HCT116 (cell line): Measurements from ENCODE around the gene PMCH. TPM values are rescaled to one million over a fixed set of nuclear protein-coding genes. Genes with fewer than 3 reads are reported as not detected.

Experiments used
- ATAC-seq: fragments of 200-7000 bp; cut with Tn5 transposase; 2 replicates; pipeline ENCODE4 v1.9.1; 2020; ENCODE audit warnings: mild to moderate bottlenecking, moderate library complexity
- BruUV-seq: library from RNA; stranded (reverse); fragments of 400-500 nt; replicated peaks from 2 replicates; lab custom pipeline; 2021; lab: Mats Ljungman, UMichigan
- CTCF ChIA-PET: fragments of 300-600 bp; sonication (Branson Sonifier 250); formaldehyde crosslinking; loops from one replicate; lab custom pipeline; 2021; ENCODE audit warnings: antibody characterized with exemption; lab: Charles Lee
- POLR2A ChIA-PET: fragments of 300-600, 350-600 bp; sonication (Branson Sonifier 250); formaldehyde crosslinking; loops from one replicate; lab custom pipeline; 2021; ENCODE audit warnings: antibody characterized with exemption; lab: Charles Lee
- RAD21 ChIA-PET, 2 experiments: fragments of 300-600 bp; sonication (Branson Sonifier 250); formaldehyde crosslinking; loops; one replicate each; lab custom pipeline; 2023; ENCODE audit warnings: low total read pairs in 2 of 2; ENCODE audit not compliant: uncharacterized antibody in 2 of 2, unreplicated experiment in 2 of 2, low non-redundant PET in 1 of 2; lab: Charles Lee
- DNase-seq: peaks from one replicate; pipeline ENCODE4 v3.0.0-alpha.2; 2010; ENCODE audit warnings: low read depth, low spot score
- H2AFZ ChIP-seq: fragments of 200-600 bp; shearing (Covaris generic), sonication (generic); 2 replicates; pipeline ENCODE4 v1.6.1; 2017; ENCODE audit warnings: low read depth, mixed run types, mixed read lengths, antibody characterized with exemption, low read length; ENCODE audit not compliant: poor library complexity, severe bottlenecking
- H3K27ac ChIP-seq: 2 replicates; pipeline ENCODE4 v1.5.1; 2012; ENCODE audit warnings: low read depth, low read length
- H3K27me3 ChIP-seq: fragments of 200-600 bp; sonication (generic); 2 replicates; pipeline ENCODE4 v1.6.1; 2016; ENCODE audit warnings: mixed run types, low read length, mixed read lengths; ENCODE audit not compliant: insufficient read depth
- H3K36me3 ChIP-seq, 2 experiments: fragments of 200-500 bp in 1 of 2; fragments of 200-600 bp in 1 of 2; sonication (Bioruptor generic) in 1 of 2; sonication (generic) in 1 of 2; 2 replicates each; pipeline versions ENCODE4 v1.5.1 to v1.6.1; 2014 to 2016; ENCODE audit warnings: low read length in 2 of 2, inconsistent platforms in 1 of 2, mixed read lengths in 1 of 2, mixed run types in 1 of 2; ENCODE audit not compliant: insufficient read depth in 2 of 2, control insufficient read depth in 1 of 2
- H3K4me1 ChIP-seq, 2 experiments: fragments of 200-600 bp in 1 of 2; sonication (generic) in 1 of 2; 2 replicates each; pipeline versions ENCODE4 v1.5.1 to v1.6.1; 2012 to 2017; ENCODE audit warnings: low read length in 2 of 2, inconsistent platforms in 1 of 2, mild to moderate bottlenecking in 1 of 2, mixed read lengths in 1 of 2, mixed run types in 1 of 2, moderate library complexity in 1 of 2; ENCODE audit not compliant: insufficient read depth in 2 of 2, control insufficient read depth in 1 of 2
- H3K4me2 ChIP-seq: fragments of 200-600 bp; sonication (generic); 2 replicates; pipeline ENCODE4 v1.6.1; 2017; ENCODE audit warnings: mixed run types, low read length, mixed read lengths
- H3K4me3 ChIP-seq, 2 experiments: fragments of 200-600 bp in 1 of 2; sonication (generic) in 1 of 2; replicated peaks in 1 of 2; 2 replicates each; pipeline ENCODE4 v1.5.1; 2011 to 2016; ENCODE audit warnings: low read length in 2 of 2, control low read depth in 1 of 2, low read depth in 1 of 2, mild to moderate bottlenecking in 1 of 2, mixed read lengths in 1 of 2, mixed run types in 1 of 2
- H3K79me2 ChIP-seq: fragments of 200-600 bp; sonication (generic); 2 replicates; pipeline ENCODE4 v1.6.1; 2017; ENCODE audit warnings: mild to moderate bottlenecking, mixed run types, low read length, moderate library complexity, mixed read lengths; ENCODE audit not compliant: insufficient read depth
- H3K9ac ChIP-seq: fragments of 200-600 bp; sonication (generic); 2 replicates; pipeline ENCODE4 v1.6.1; 2016; ENCODE audit warnings: low read length, mixed read lengths
- H3K9me2 ChIP-seq: fragments of 200-600 bp; sonication (generic), shearing (Covaris generic); 2 replicates; pipeline ENCODE4 v1.6.1; 2017; ENCODE audit warnings: mixed run types, mild to moderate bottlenecking, moderate library complexity; ENCODE audit not compliant: insufficient read depth
- H3K9me3 ChIP-seq, 2 experiments: fragments of 200-500 bp in 1 of 2; fragments of 200-600 bp in 1 of 2; sonication (Bioruptor generic) in 1 of 2; sonication (generic) in 1 of 2; 2 replicates each; pipeline ENCODE4 v1.6.1; 2014 to 2017; ENCODE audit warnings: low read length in 2 of 2, mixed read lengths in 2 of 2, inconsistent platforms in 1 of 2, low read depth in 1 of 2, mild to moderate bottlenecking in 1 of 2, mixed run types in 1 of 2, moderate library complexity in 1 of 2; ENCODE audit not compliant: control insufficient read depth in 1 of 2, insufficient read depth in 1 of 2
- H4K20me1 ChIP-seq: fragments of 200-600 bp; sonication (generic), shearing (Covaris generic); 2 replicates; pipeline ENCODE4 v1.6.1; 2017; ENCODE audit warnings: mixed run types, mild to moderate bottlenecking, moderate library complexity; ENCODE audit not compliant: insufficient read depth
- CBX3 ChIP-seq: IDR thresholded peaks from 2 replicates; pipeline ENCODE4 v1.6.1; 2012; ENCODE audit warnings: low read depth
- ELF1 ChIP-seq: IDR thresholded peaks from 2 replicates; pipeline ENCODE4 v1.6.1; 2012; ENCODE audit warnings: low read depth, borderline replicate concordance
- EZH2phosphoT487 ChIP-seq: fragments of 200-600 bp; IDR thresholded peaks from 2 replicates; pipeline ENCODE4 v1.6.1; 2018; ENCODE audit warnings: antibody characterized with exemption, borderline replicate concordance
- FOSL1 ChIP-seq: IDR thresholded peaks from 2 replicates; pipeline ENCODE4 v1.6.1; 2012; ENCODE audit warnings: low read depth
- SP1 ChIP-seq: IDR thresholded peaks from 2 replicates; pipeline ENCODE4 v1.6.1; 2012; ENCODE audit warnings: low read depth
- SRF ChIP-seq: IDR thresholded peaks from 2 replicates; pipeline ENCODE4 v1.6.1; 2012; ENCODE audit warnings: low read depth
- ZNF274 ChIP-seq: fragments of 200-500 bp; sonication (Bioruptor generic); IDR thresholded peaks from 2 replicates; pipeline ENCODE4 v1.6.1; 2014; ENCODE audit warnings: mild to moderate bottlenecking, low read depth, low read length, inconsistent platforms
- intact Hi-C: fragments of 100-400 bp; cut with micrococcal nuclease; formaldehyde crosslinking; loops from 2 replicates; pipeline ENCODE4 v1.10.0; 2022
- total RNA-seq: library from RNA; stranded (reverse); gene quantifications from one replicate; pipeline ENCODE4 v1.2.1, GENCODE V29; 2021; ENCODE audit not compliant: unreplicated experiment
- TF ChIP-seq, protein P1 (sequence below): IDR thresholded peaks from 2 replicates; pipeline ENCODE4 v1.6.1; 2012

Gene PMCH
- total RNA-seq, 1 experiment from 2014 or later = not detected

DNA sequence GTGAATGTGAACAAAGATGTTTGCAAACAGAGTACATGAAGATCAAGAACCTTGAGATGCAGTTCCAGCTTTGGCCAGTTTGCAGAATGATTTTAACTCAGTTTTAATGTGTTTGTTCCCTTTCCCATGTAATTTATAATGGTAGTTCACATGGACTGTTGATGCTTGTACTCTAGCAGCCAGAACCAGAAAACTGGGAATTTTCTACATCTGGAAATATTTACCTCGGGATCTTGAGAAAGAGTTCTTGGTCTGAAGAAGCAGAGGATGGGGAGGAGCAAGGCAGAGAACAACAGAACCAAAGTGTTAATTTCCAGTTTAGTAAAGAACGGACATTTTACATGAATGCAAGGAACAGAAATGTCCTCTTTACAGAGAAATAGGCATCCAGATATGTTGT, 37.0 kb upstream of the PMCH start:
- POLR2A ChIA-PET = no interaction called here
- no peaks in the 10 kb centered on the region for H4K20me1 ChIP-seq
- no peak for TF ChIP-seq SP1
- no peak for TF ChIP-seq CBX3
- no peak for TF ChIP-seq EZH2phosphoT487
- no peak for TF ChIP-seq ELF1
- TF ChIP-seq, protein P1, sequence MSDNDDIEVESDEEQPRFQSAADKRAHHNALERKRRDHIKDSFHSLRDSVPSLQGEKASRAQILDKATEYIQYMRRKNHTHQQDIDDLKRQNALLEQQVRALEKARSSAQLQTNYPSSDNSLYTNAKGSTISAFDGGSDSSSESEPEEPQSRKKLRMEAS = no peak
- TF ChIP-seq SRF = no peak
- H3K27me3 ChIP-seq = no peaks in the 10 kb centered on the region
- H3K79me2 ChIP-seq = no peaks in the 10 kb centered on the region
- no TSS peak for BruUV-seq
- no peak overlapping the region for H2AFZ ChIP-seq
- H3K9ac ChIP-seq = no peak overlapping the region
- DNase-seq = no peak
- RAD21 ChIA-PET = no interaction called here
- intact Hi-C loops = no loop called here
- no peaks in the 10 kb centered on the region for H3K9me2 ChIP-seq
- CTCF ChIA-PET = no interaction called here
- H3K9me3 ChIP-seq = no peaks in the 10 kb centered on the region
- no peak overlapping the region for H3K4me3 ChIP-seq
- ATAC-seq = no peak
- H3K4me2 ChIP-seq = no peak overlapping the region
- no peaks in the 10 kb centered on the region for H3K4me1 ChIP-seq
- no peak overlapping the region for H3K27ac ChIP-seq
- H3K36me3 ChIP-seq = no peaks in the 10 kb centered on the region

DNA sequence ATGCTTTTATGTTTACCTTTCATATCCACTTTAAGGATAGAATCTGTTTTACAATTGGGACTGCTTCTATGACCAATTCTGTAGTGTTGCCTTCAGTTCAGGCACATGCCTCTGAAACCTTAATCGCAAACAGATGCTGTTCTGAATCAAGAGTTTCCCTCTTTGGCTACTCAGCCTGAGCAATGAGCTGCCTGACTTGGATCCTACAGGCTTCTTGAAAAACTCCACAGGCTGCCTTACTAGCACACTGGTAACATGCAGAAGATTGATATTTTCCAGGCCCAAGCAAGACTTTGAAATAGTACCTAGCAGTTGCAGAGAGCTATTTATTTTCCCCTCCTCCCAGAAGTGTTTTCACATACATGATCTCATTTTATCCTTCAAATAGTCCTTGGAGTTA, 34.8 kb upstream of the PMCH start:
- POLR2A ChIA-PET = no interaction called here
- BruUV-seq = no TSS peak
- Histone ChIP-seq H3K27ac (no peak overlapping the region), H3K9ac (no peak overlapping the region), H3K79me2 (no peaks in the 10 kb centered on the region), H2AFZ (no peak overlapping the region), H3K9me3 (no peaks in the 10 kb centered on the region), H3K36me3 (no peaks in the 10 kb centered on the region), H3K27me3 (no peaks in the 10 kb centered on the region), H3K4me3 (no peak overlapping the region), H3K4me1 (no peaks in the 10 kb centered on the region), H4K20me1 (no peaks in the 10 kb centered on the region), H3K9me2 (no peaks in the 10 kb centered on the region), H3K4me2 (no peak overlapping the region)
- TF ChIP-seq CBX3 = no peak
- no peak for TF ChIP-seq FOSL1
- TF ChIP-seq ZNF274 = no peak
- ATAC-seq (no peak), DNase-seq (no peak)
- RAD21 ChIA-PET = no interaction called here
- CTCF ChIA-PET = no interaction called here
- intact Hi-C loops = no loop called here
